Activated T-helper 2 cell treated with anti-CD3 and anti-CD28 coated beads, Interferon-gamma antibody, Interleukin-2, Interleukin-4, amounts not matched to agents 10 μg/mL and 5 μg/mL and 100 μg/mL, durations not matched to agents 14 hours and 24 hours and 36 hours (primary cell): ENCODE data around the gene SH2D5. TPM values are rescaled to one million over a fixed set of nuclear protein-coding genes. Genes with fewer than 3 reads are reported as not detected.

Experiments used
- DNase-seq: peaks from one replicate; pipeline ENCODE4 v3.0.0; 2021; ENCODE audit warnings: low spot score
- H3K27ac Mint-ChIP-seq: one replicate; pipeline ENCODE4 v1.8.0; 2021; ENCODE audit warnings: mixed read lengths
- H3K27me3 Mint-ChIP-seq: one replicate; pipeline ENCODE4 v1.8.0; 2021; ENCODE audit warnings: low read depth, mixed read lengths
- H3K36me3 Mint-ChIP-seq: one replicate; pipeline ENCODE4 v1.8.0; 2021; ENCODE audit warnings: low read depth, mixed read lengths
- H3K4me1 Mint-ChIP-seq: one replicate; pipeline ENCODE4 v1.8.0; 2021; ENCODE audit warnings: low read depth, mixed read lengths
- H3K4me3 Mint-ChIP-seq: one replicate; pipeline ENCODE4 v1.8.0; 2021; ENCODE audit warnings: low read depth, mild to moderate bottlenecking, moderate library complexity, mixed read lengths
- H3K9me3 Mint-ChIP-seq: one replicate; pipeline ENCODE4 v1.8.0; 2021; ENCODE audit warnings: mixed read lengths
- intact Hi-C: fragments of 100-400 bp; cut with micrococcal nuclease; formaldehyde crosslinking; loops from one replicate; pipeline ENCODE4 v1.15.1; 2023
- total RNA-seq: library from RNA; stranded (reverse); gene quantifications from 2 replicates; pipeline ENCODE4 v1.2.3, GENCODE V29; 2022

SH2D5 gene
- total RNA-seq, 1 donor from 2014 or later, result 0.16 TPM

DNA sequence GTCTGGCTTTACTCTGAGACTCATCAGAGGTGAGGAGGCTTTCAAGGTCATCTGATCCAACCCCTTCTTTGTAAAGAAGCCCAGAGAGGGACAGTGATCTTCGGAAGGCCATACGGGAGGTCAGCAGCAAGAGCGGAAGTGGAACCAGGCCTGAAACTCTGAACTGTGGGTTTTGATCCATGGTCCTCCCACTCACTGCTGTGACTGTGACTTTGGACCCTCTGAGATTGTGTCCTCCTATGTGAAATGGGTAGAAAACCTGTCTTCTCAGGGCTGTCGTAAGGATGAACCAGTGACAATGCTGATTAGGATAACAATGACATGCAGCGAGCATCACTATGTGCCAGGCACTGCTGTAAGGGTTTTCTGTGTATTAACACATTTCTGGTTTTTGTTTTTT is 61.6 kb downstream of the SH2D5 start:
- Mint-ChIP-seq H3K4me1 (peaks cover 1% of the 10 kb centered on the region), H3K9me3 (no peaks in the 10 kb centered on the region), H3K36me3 (no peaks in the 10 kb centered on the region), H3K27me3 (peaks cover 13% of the 10 kb centered on the region), H3K4me3 (no peak overlapping the region), H3K27ac (no peak overlapping the region)
- DNase-seq, result no peak
- intact Hi-C loops, result no loop called here

Other genes starting within 250 kb of the SH2D5 start
- gene CAMK2N1, start 246.5 kb downstream of the SH2D5 start, total RNA-seq, result 2.2 TPM in 2 replicates
- gene MUL1, start 224.6 kb downstream of the SH2D5 start, total RNA-seq, result 17.1 and 17.4 TPM in 2 replicates
- not detected in 2 replicates for gene FAM43B, start 180.1 kb downstream of the SH2D5 start, total RNA-seq
- not detected in 2 replicates for gene CDA, start 143.6 kb downstream of the SH2D5 start, total RNA-seq
- 3.8 and 4.7 TPM in 2 replicates for gene PINK1, start 99.2 kb downstream of the SH2D5 start, total RNA-seq
- 184 and 186 TPM in 2 replicates for gene DDOST, start 71.3 kb downstream of the SH2D5 start, total RNA-seq
- gene KIF17, start 14.7 kb downstream of the SH2D5 start, total RNA-seq, result 0.09 TPM in 1 of 2 replicates, not detected in the other
- gene HP1BP3, start 54.6 kb upstream of the SH2D5 start, total RNA-seq, result 253 and 267 TPM in 2 replicates